Glutamatergic neuron (in vitro differentiated cells): ENCODE results near the gene CAPS. TPM values are rescaled to one million over a fixed set of nuclear protein-coding genes. Genes with fewer than 3 reads are reported as not detected.
A peak's percentile ranks its signal among the peaks of the same experiment; 100 is the strongest.

Experiments used
- DNase-seq: peaks from one replicate; pipeline ENCODE4 v3.0.0; 2022
- H3K27ac Mint-ChIP-seq: one replicate; pipeline ENCODE4 v1.8.0; 2020; ENCODE audit warnings: mild to moderate bottlenecking, mixed read lengths, inconsistent platforms; ENCODE audit not compliant: unreplicated experiment
- H3K27me3 Mint-ChIP-seq: one replicate; pipeline ENCODE4 v1.8.0; 2020; ENCODE audit warnings: mild to moderate bottlenecking, moderate library complexity, mixed read lengths, inconsistent platforms; ENCODE audit not compliant: unreplicated experiment
- H3K36me3 Mint-ChIP-seq: one replicate; pipeline ENCODE4 v1.8.0; 2020; ENCODE audit warnings: mild to moderate bottlenecking, mixed read lengths, inconsistent platforms; ENCODE audit not compliant: unreplicated experiment
- H3K4me1 Mint-ChIP-seq: one replicate; pipeline ENCODE4 v1.8.0; 2020; ENCODE audit warnings: mild to moderate bottlenecking, low read depth, mixed read lengths, inconsistent platforms; ENCODE audit not compliant: unreplicated experiment
- H3K4me3 Mint-ChIP-seq: one replicate; pipeline ENCODE4 v1.8.0; 2020; ENCODE audit warnings: mild to moderate bottlenecking, mixed read lengths, inconsistent platforms; ENCODE audit not compliant: unreplicated experiment
- H3K9me3 Mint-ChIP-seq: one replicate; pipeline ENCODE4 v1.8.0; 2020; ENCODE audit warnings: mild to moderate bottlenecking, moderate library complexity, mixed read lengths, inconsistent platforms; ENCODE audit not compliant: unreplicated experiment
- CTCF ChIP-seq: fragments of 200-600 bp; sonication (generic); IDR thresholded peaks from one replicate; pipeline ENCODE4 v1.5.0; 2021; ENCODE audit not compliant: partially characterized antibody, unreplicated experiment
- total RNA-seq: library from RNA; stranded (reverse); fragmentation: NEBNext Ultra II Directional; extraction: Animal tissue kit (Norgen Biotek cat#: 25700); gene quantifications from one replicate; pipeline ENCODE4 v1.2.1, GENCODE V29; 2021; ENCODE audit not compliant: unreplicated experiment

CAPS gene
- total RNA-seq, 1 donor from 2014 or later, result 9.9 TPM

- no peak for DNase-seq
- TF ChIP-seq CTCF, result no peak
- H3K27ac Mint-ChIP-seq, result peak overlapping the region; percentile 52
- peaks cover 60% of the 10 kb centered on the region for H3K4me1 Mint-ChIP-seq
- H3K9me3 Mint-ChIP-seq, result no peaks in the 10 kb centered on the region
- H3K4me3 Mint-ChIP-seq, result no peak overlapping the region
- H3K27me3 Mint-ChIP-seq, result peaks cover 7% of the 10 kb centered on the region
- H3K36me3 Mint-ChIP-seq, result peaks cover 12% of the 10 kb centered on the region
Observed at GRCh38 chr19:5941673-5942072, 27.6 kb downstream of the CAPS start.

- Mint-ChIP-seq H3K4me3 (no peak overlapping the region), H3K27ac (peak overlapping the region; percentile 19), H3K27me3 (peaks cover 7% of the 10 kb centered on the region), H3K36me3 (peaks cover 12% of the 10 kb centered on the region), H3K4me1 (peaks cover 55% of the 10 kb centered on the region), H3K9me3 (no peaks in the 10 kb centered on the region)
- DNase-seq, result no peak
- TF ChIP-seq CTCF, result no peak
Observed at GRCh38 chr19:5943045-5943444, 29.0 kb downstream of the CAPS start.

GRCh38 chr19:5943623-5944022 is 29.6 kb downstream of the CAPS start:
- Mint-ChIP-seq H3K27ac (peak overlapping the region; percentile 19), H3K4me3 (no peak overlapping the region), H3K9me3 (no peaks in the 10 kb centered on the region), H3K27me3 (peaks cover 10% of the 10 kb centered on the region), H3K4me1 (peaks cover 57% of the 10 kb centered on the region), H3K36me3 (peaks cover 12% of the 10 kb centered on the region)
- TF ChIP-seq CTCF, result no peak
- DNase-seq, result no peak

GRCh38 chr19:5947435-5947834 is 33.4 kb downstream of the CAPS start:
- no peak overlapping the region for H3K4me3 Mint-ChIP-seq
- H3K27ac Mint-ChIP-seq, result peak overlapping the region; percentile 75
- peaks cover 12% of the 10 kb centered on the region for H3K36me3 Mint-ChIP-seq
- no peak for DNase-seq
- no peak for TF ChIP-seq CTCF
- H3K27me3 Mint-ChIP-seq, result peaks cover 8% of the 10 kb centered on the region
- peaks cover 1% of the 10 kb centered on the region for H3K9me3 Mint-ChIP-seq
- peaks cover 67% of the 10 kb centered on the region for H3K4me1 Mint-ChIP-seq

GRCh38 chr19:5948752-5949564 is 34.9 kb downstream of the CAPS start:
- no peak for DNase-seq
- peaks cover 4% of the 10 kb centered on the region for H3K9me3 Mint-ChIP-seq
- peak overlapping the region; percentile 30 for H3K4me3 Mint-ChIP-seq
- TF ChIP-seq CTCF, result no peak
- peak overlapping the region; percentile 9 for H3K27ac Mint-ChIP-seq
- H3K36me3 Mint-ChIP-seq, result peaks cover 12% of the 10 kb centered on the region
- H3K27me3 Mint-ChIP-seq, result peaks cover 11% of the 10 kb centered on the region
- H3K4me1 Mint-ChIP-seq, result peaks cover 71% of the 10 kb centered on the region
